HepG2 (cell line): ENCODE measurements around the gene ARHGEF7. TPM values are rescaled to one million over a fixed set of nuclear protein-coding genes. Genes with fewer than 3 reads are reported as not detected.

Experiments used
- ATAC-seq: fragments of 200-7000 bp; cut with Tn5 transposase; 3 replicates; pipeline ENCODE4 v1.9.1; 2020; ENCODE audit warnings: mild to moderate bottlenecking, moderate library complexity
- BruUV-seq: library from RNA; stranded (reverse); fragments of 400-500 nt; replicated peaks from 2 replicates; lab custom pipeline; 2021; lab: Mats Ljungman, UMichigan
- CTCF ChIA-PET: fragments of 300-600 bp; formaldehyde crosslinking; extraction: SDS; loops from one replicate; lab custom pipeline; 2021; ENCODE audit warnings: low total read pairs, inconsistent platforms, low intra/inter-chr PET ratio; lab: Yijun Ruan, JAX
- POLR2A ChIA-PET: fragments of 350-600 bp; sonication (Branson Sonifier 250); formaldehyde crosslinking; loops from one replicate; lab custom pipeline; 2020; ENCODE audit warnings: antibody characterized with exemption, inconsistent platforms; lab: Yijun Ruan, JAX
- DNase-seq: peaks from one replicate; pipeline ENCODE4 v3.0.0-alpha.2; 2015; ENCODE audit warnings: low spot score
- FAIRE-seq: peaks from 3 replicates; lab custom pipeline; 2011; peaks lifted over from hg19 to GRCh38; lab: Jason Lieb, UNC
- H2AFZ ChIP-seq: one replicate; pipeline ENCODE4 v1.6.1; 2011; ENCODE audit warnings: low read length, inconsistent platforms
- H3K27ac ChIP-seq: fragments of 300-600 bp; 3 replicates; pipeline ENCODE4 v1.8.0; 2011; ENCODE audit warnings: mixed run types, mild to moderate bottlenecking, mixed read lengths, low read length, inconsistent platforms; ENCODE audit not compliant: insufficient read depth; ENCODE audit errors: extremely low read length
- H3K27me3 ChIP-seq, 2 experiments: fragments of 200-600 bp in 1 of 2; 2 replicates in 1 of 2; 3 replicates in 1 of 2; pipeline versions ENCODE4 v1.6.0 to v1.8.0; 2011; ENCODE audit warnings: low read length in 2 of 2, mild to moderate bottlenecking in 2 of 2, moderate library complexity in 2 of 2, inconsistent platforms in 1 of 2; ENCODE audit not compliant: insufficient read depth in 2 of 2, control insufficient read depth in 1 of 2
- H3K36me3 ChIP-seq, 2 experiments: fragments of 200-600 bp in 1 of 2; replicated peaks in 1 of 2; 2 replicates in 1 of 2; 3 replicates in 1 of 2; pipeline versions ENCODE4 v1.5.1 to v1.8.0; 2011; ENCODE audit warnings: low read length in 2 of 2, inconsistent platforms in 1 of 2; ENCODE audit not compliant: insufficient read depth in 2 of 2, control insufficient read depth in 1 of 2
- H3K4me1 ChIP-seq: 2 replicates; pipeline ENCODE4 v1.5.1; 2012; ENCODE audit warnings: low read length, inconsistent platforms; ENCODE audit not compliant: insufficient read depth
- H3K4me2 ChIP-seq: 2 replicates; pipeline ENCODE4 v1.6.0; 2011; ENCODE audit warnings: low read depth, low read length, inconsistent platforms
- H3K4me3 ChIP-seq, 3 experiments: fragments of 200-600 bp in 1 of 3; sonication (generic), shearing (Covaris generic) in 1 of 3; replicated peaks in 1 of 3; 2 replicates each; pipeline ENCODE4 v1.5.1; 2011 to 2016; ENCODE audit warnings: low read length in 3 of 3, inconsistent platforms in 2 of 3, low read depth in 2 of 3, mild to moderate bottlenecking in 2 of 3, control low read depth in 1 of 3, mixed read lengths in 1 of 3; ENCODE audit not compliant: insufficient read depth in 1 of 3
- H3K79me2 ChIP-seq: one replicate; pipeline ENCODE4 v1.6.1; 2011; ENCODE audit warnings: low read length, inconsistent platforms; ENCODE audit not compliant: insufficient read depth
- H3K9ac ChIP-seq: 2 replicates; pipeline ENCODE4 v1.6.0; 2011; ENCODE audit warnings: mild to moderate bottlenecking, low read depth, low read length, inconsistent platforms; ENCODE audit not compliant: insufficient read depth
- H3K9me3 ChIP-seq: 2 replicates; pipeline ENCODE4 v1.5.1; 2012; ENCODE audit warnings: mild to moderate bottlenecking, low read length
- H4K20me1 ChIP-seq: 2 replicates; pipeline ENCODE4 v1.6.0; 2011; ENCODE audit warnings: inconsistent platforms, mild to moderate bottlenecking, low read length, moderate library complexity; ENCODE audit not compliant: insufficient read depth
- DPF2 ChIP-seq: sonication (generic); formaldehyde crosslinking; IDR thresholded peaks from 2 replicates; pipeline ENCODE4 v1.4.0; 2020; ENCODE audit warnings: mild to moderate bottlenecking, low read depth, missing genetic modification reagents, borderline replicate concordance
- KLF12 ChIP-seq: sonication (generic); formaldehyde crosslinking; IDR thresholded peaks from 2 replicates; pipeline ENCODE4 v1.4.0; 2020; ENCODE audit warnings: missing genetic modification reagents, borderline replicate concordance
- KLF15 ChIP-seq: sonication (generic); formaldehyde crosslinking; IDR thresholded peaks from 2 replicates; pipeline ENCODE4 v1.8.1; 2023; ENCODE audit warnings: borderline replicate concordance, mild to moderate bottlenecking, inconsistent platforms, missing genetic modification reagents, mixed read lengths
- MATR3 ChIP-seq: sonication (generic); formaldehyde crosslinking; IDR thresholded peaks from 2 replicates; pipeline ENCODE4 v1.4.0; 2020; ENCODE audit warnings: missing genetic modification reagents
- MXD4 ChIP-seq: IDR thresholded peaks from 2 replicates; pipeline ENCODE4 v1.6.1; 2016; ENCODE audit warnings: mild to moderate bottlenecking, missing biosample characterization, missing genetic modification reagents
- SALL1 ChIP-seq: sonication (generic); formaldehyde crosslinking; IDR thresholded peaks from 2 replicates; pipeline ENCODE4 v1.8.0; 2022; ENCODE audit warnings: mild to moderate bottlenecking, missing genetic modification reagents
- SMC3 ChIP-seq: IDR thresholded peaks from 2 replicates; pipeline ENCODE4 v1.6.1; 2011; ENCODE audit warnings: low read length, improper control_type of control experiment
- ZBTB21 ChIP-seq: sonication (generic); formaldehyde crosslinking; IDR thresholded peaks from 2 replicates; pipeline ENCODE4 v1.4.0; 2020; ENCODE audit warnings: missing genetic modification reagents
- ZNF598 ChIP-seq: sonication (generic); formaldehyde crosslinking; IDR thresholded peaks from 2 replicates; pipeline ENCODE4 v1.5.1; 2020; ENCODE audit warnings: mild to moderate bottlenecking, missing genetic modification reagents, borderline replicate concordance
- ZNF652 ChIP-seq: IDR thresholded peaks from 2 replicates; pipeline ENCODE4 v1.6.1; 2016; ENCODE audit warnings: low read depth, borderline replicate concordance
- ZNF7 ChIP-seq: IDR thresholded peaks from 2 replicates; pipeline ENCODE4 v1.6.1; 2016; ENCODE audit warnings: missing biosample characterization, missing genetic modification reagents
- ZNF761 ChIP-seq: sonication (generic); formaldehyde crosslinking; conservative IDR thresholded peaks from 2 replicates; pipeline ENCODE4 v1.4.0; 2020; ENCODE audit warnings: mild to moderate bottlenecking, missing genetic modification reagents
- WGBS: methylation state at CpG from one replicate; pipeline ENCODE4 v1.1.6; 2017; ENCODE audit warnings: low lambda C conversion rate; 5-methylcytosine and 5-hydroxymethylcytosine counted together
- in situ Hi-C: cut with HindIII; loops from 2 replicates; pipeline ENCODE4 v1.10.0; 2017; ENCODE audit warnings: low pct_unique_long_range_greater_than_20kb; ENCODE audit not compliant: extremely low pct_ligation_motif_present
- intact Hi-C: fragments of 100-400 bp; cut with micrococcal nuclease; formaldehyde crosslinking; loops from one replicate; pipeline ENCODE4 v1.10.0; 2022; ENCODE audit not compliant: unreplicated experiment
- polyA plus RNA-seq, 8 experiments: library from polyadenylated mRNA; depleted of rRNA in 3 of 8; stranded (reverse) in 7 of 8; unstranded in 1 of 8; fragments of >200 nt; fragmentation: Illumina TruSeq in 4 of 8; extraction: Trizol in 4 of 8; gene quantifications; 2 replicates each; pipeline versions ENCODE4 v1.2.1 to v1.2.3, GENCODE V29; 2011 to 2016; ENCODE audit warnings: low read depth in 4 of 8, missing spikeins in 1 of 8, mixed read lengths in 1 of 8; ENCODE audit not compliant: insufficient read depth in 1 of 8
- total RNA-seq, 5 experiments: library from RNA; depleted of rRNA; stranded (reverse); fragments of >200 nt; fragmentation: Illumina TruSeq; extraction: Trizol; gene quantifications; 2 replicates each; pipeline ENCODE4 v1.2.3, GENCODE V29; 2016; ENCODE audit warnings: low read depth in 1 of 5
- TF ChIP-seq, protein P1 (sequence below): IDR thresholded peaks from 2 replicates; pipeline ENCODE4 v1.4.0; 2020; ENCODE audit warnings: mild to moderate bottlenecking, missing genetic modification reagents
- TF ChIP-seq, protein P2 (sequence below): sonication (generic); formaldehyde crosslinking; IDR thresholded peaks from 2 replicates; pipeline ENCODE4 v1.5.0; 2020; ENCODE audit warnings: mild to moderate bottlenecking, missing genetic modification reagents, moderate library complexity
- TF ChIP-seq, protein P3 (sequence below): IDR thresholded peaks from 2 replicates; pipeline ENCODE4 v1.6.1; 2016; ENCODE audit warnings: low read depth

ARHGEF7 gene
- total and polyA plus RNA-seq, 2 of the 13 experiments (the other 11 are each of a cell fraction or from before 2014, with no cell fraction given) = 15.7 to 22.3 TPM

DNA sequence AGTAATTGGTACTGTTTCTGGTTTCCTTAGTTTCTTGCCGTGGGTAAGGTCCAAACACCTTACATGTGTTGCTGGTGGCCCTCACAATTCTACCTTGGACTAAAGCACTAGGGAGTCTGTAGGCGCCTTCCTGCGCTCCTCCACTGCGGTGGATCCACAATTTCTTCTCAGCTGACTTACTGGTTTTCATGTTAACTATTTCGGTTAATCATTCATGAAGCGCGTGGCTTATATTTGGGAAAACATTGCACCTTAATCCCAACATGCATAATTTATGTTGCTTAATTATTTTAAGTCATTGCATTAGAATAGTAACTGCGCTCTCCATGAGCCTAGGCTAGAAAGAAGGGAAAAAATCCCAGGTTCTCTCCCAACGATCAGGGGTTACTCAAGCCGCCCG, 37.7 kb downstream of the ARHGEF7 start (continued):
- TF ChIP-seq, protein P1, sequence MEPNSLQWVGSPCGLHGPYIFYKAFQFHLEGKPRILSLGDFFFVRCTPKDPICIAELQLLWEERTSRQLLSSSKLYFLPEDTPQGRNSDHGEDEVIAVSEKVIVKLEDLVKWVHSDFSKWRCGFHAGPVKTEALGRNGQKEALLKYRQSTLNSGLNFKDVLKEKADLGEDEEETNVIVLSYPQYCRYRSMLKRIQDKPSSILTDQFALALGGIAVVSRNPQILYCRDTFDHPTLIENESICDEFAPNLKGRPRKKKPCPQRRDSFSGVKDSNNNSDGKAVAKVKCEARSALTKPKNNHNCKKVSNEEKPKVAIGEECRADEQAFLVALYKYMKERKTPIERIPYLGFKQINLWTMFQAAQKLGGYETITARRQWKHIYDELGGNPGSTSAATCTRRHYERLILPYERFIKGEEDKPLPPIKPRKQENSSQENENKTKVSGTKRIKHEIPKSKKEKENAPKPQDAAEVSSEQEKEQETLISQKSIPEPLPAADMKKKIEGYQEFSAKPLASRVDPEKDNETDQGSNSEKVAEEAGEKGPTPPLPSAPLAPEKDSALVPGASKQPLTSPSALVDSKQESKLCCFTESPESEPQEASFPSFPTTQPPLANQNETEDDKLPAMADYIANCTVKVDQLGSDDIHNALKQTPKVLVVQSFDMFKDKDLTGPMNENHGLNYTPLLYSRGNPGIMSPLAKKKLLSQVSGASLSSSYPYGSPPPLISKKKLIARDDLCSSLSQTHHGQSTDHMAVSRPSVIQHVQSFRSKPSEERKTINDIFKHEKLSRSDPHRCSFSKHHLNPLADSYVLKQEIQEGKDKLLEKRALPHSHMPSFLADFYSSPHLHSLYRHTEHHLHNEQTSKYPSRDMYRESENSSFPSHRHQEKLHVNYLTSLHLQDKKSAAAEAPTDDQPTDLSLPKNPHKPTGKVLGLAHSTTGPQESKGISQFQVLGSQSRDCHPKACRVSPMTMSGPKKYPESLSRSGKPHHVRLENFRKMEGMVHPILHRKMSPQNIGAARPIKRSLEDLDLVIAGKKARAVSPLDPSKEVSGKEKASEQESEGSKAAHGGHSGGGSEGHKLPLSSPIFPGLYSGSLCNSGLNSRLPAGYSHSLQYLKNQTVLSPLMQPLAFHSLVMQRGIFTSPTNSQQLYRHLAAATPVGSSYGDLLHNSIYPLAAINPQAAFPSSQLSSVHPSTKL (CRISPR knock-in tag) = no peak
- TF ChIP-seq ZBTB21 (CRISPR knock-in tag) (no peak), MXD4 (CRISPR knock-in tag) (no peak)
- TF ChIP-seq, protein P2, sequence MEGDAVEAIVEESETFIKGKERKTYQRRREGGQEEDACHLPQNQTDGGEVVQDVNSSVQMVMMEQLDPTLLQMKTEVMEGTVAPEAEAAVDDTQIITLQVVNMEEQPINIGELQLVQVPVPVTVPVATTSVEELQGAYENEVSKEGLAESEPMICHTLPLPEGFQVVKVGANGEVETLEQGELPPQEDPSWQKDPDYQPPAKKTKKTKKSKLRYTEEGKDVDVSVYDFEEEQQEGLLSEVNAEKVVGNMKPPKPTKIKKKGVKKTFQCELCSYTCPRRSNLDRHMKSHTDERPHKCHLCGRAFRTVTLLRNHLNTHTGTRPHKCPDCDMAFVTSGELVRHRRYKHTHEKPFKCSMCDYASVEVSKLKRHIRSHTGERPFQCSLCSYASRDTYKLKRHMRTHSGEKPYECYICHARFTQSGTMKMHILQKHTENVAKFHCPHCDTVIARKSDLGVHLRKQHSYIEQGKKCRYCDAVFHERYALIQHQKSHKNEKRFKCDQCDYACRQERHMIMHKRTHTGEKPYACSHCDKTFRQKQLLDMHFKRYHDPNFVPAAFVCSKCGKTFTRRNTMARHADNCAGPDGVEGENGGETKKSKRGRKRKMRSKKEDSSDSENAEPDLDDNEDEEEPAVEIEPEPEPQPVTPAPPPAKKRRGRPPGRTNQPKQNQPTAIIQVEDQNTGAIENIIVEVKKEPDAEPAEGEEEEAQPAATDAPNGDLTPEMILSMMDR (CRISPR knock-in tag) = no peak

DNA sequence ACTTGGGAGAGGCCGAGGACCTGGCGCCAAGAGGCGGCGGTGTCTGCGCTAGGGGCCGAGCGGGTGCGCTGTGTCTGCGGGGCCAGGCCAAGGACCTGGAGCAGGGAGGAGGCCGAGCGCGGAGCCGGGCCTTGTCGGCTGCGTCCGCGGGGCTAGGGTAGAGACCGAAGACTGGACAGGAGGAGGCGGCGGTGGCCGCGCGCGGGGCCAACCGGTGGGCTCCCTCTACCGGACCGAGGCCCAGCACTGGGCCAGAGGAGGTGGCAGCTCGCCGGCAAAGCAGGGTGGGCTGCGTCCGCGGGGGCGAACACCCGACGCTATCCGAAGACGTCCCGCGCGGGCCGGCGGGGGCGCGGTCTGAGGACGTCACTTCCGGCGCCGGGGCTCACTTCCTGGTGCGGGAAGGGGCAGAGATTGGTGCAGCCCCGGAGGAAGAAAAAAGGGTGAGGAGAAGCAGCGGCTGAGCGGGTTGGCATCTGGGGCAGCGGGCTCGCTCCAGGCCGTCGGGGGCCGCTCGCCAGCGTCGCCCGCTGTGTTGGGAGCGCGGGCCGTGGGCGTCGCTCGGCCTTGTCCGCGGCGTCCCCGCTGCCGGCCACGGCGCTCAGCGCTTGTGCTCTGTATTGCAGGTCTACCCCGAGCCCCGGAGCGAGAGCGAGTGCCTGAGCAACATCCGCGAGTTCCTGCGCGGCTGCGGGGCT, 38.3 kb downstream of the ARHGEF7 start:
- peak; percentile 88 for DNase-seq
- in situ Hi-C loops = no loop called here
- Histone ChIP-seq H4K20me1 (no peaks in the 10 kb centered on the region), H3K9me3 (no peaks in the 10 kb centered on the region), H3K36me3 (no peaks in the 10 kb centered on the region), H3K4me2 (peak overlapping the region; percentile 79), H3K4me3 (peak overlapping the region; percentile 86 to 95 (median 93)), H3K27ac (peak overlapping the region; percentile 96), H3K9ac (peak overlapping the region; percentile 93), H2AFZ (no peak overlapping the region), H3K4me1 (peaks cover 31% of the 10 kb centered on the region), H3K27me3 (peaks cover 0 to 4% of the 10 kb centered on the region in 2 experiments; a peak in 2 of 5 replicates), H3K79me2 (peaks cover 44% of the 10 kb centered on the region)
- POLR2A ChIA-PET = interaction anchor here (1.0 to 1.5 kb wide), 2 partner anchors 51 to 64 kb away, joined by 4 to 5 read pairs; no protein-coding TSS in a partner anchor
- intact Hi-C loops = loop anchor here (1.0 to 2.0 kb wide), 3 partner anchors 37 to 85 kb away; no protein-coding TSS in a partner anchor
- 0% methylated on average over 9 of the region's 84 CpGs for WGBS
- no peak for FAIRE-seq
- CTCF ChIA-PET = interaction anchor here (0.8 kb wide), 1 partner anchor 62 kb away, joined by 3 read pairs; no protein-coding TSS in a partner anchor
- no TSS peak for BruUV-seq
- peak; percentile 91 for ATAC-seq
- peak; percentile 75; the same call in 1 of the 2 replicates for TF ChIP-seq ZNF761 (CRISPR knock-in tag)
- no peak for TF ChIP-seq DPF2 (CRISPR knock-in tag)
- no peak for TF ChIP-seq MATR3 (CRISPR knock-in tag)
- TF ChIP-seq ZNF598 (CRISPR knock-in tag) = peak; percentile 70; the same call in 1 of the 2 replicates
- TF ChIP-seq SMC3 = no peak
- TF ChIP-seq ZNF7 = peak; percentile 29; the same call in 1 of the 2 replicates
- 0 out of 2 replicates have a peak, but pooled peaks have one; percentile 9 for TF ChIP-seq ZNF652 (CRISPR knock-in tag)
- no peak for TF ChIP-seq KLF15 (CRISPR knock-in tag)
- TF ChIP-seq SALL1 (CRISPR knock-in tag) = peak; percentile 79
- TF ChIP-seq, protein P3, sequence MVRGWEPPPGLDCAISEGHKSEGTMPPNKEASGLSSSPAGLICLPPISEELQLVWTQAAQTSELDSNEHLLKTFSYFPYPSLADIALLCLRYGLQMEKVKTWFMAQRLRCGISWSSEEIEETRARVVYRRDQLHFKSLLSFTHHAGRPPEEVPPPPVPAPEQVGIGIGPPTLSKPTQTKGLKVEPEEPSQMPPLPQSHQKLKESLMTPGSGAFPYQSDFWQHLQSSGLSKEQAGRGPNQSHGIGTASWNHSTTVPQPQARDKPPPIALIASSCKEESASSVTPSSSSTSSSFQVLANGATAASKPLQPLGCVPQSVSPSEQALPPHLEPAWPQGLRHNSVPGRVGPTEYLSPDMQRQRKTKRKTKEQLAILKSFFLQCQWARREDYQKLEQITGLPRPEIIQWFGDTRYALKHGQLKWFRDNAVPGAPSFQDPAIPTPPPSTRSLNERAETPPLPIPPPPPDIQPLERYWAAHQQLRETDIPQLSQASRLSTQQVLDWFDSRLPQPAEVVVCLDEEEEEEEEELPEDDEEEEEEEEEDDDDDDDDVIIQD = no peak
- peak; percentile 79 for TF ChIP-seq KLF12 (CRISPR knock-in tag)
